Activated B cell treated with CpG ODN at 0.5 μM for 24 hours (primary cell): ENCODE measurements around the gene OLFM4. TPM values are rescaled to one million over a fixed set of nuclear protein-coding genes. Genes with fewer than 3 reads are reported as not detected.

Source experiments
- ATAC-seq: fragments of 200-7000 bp; cut with Tn5 transposase; one replicate; pipeline ENCODE4 v1.10.0; 2021; ENCODE audit warnings: low read depth, mild to moderate bottlenecking, moderate library complexity
- CTCF ChIA-PET: fragments of 350-600 bp; sonication (Branson Sonifier 250); formaldehyde crosslinking; loops from one replicate; lab custom pipeline; 2021; ENCODE audit warnings: antibody characterized with exemption; lab: Charles Lee
- POLR2A ChIA-PET: fragments of 350-600 bp; sonication (Branson Sonifier 250); formaldehyde crosslinking; loops from one replicate; lab custom pipeline; 2021; ENCODE audit warnings: antibody characterized with exemption; lab: Charles Lee
- DNase-seq: peaks from one replicate; pipeline ENCODE4 v3.0.0; 2022
- H3K27ac Mint-ChIP-seq: one replicate; pipeline ENCODE4 v1.8.0; 2020; ENCODE audit warnings: mixed read lengths
- H3K27me3 Mint-ChIP-seq: one replicate; pipeline ENCODE4 v1.8.0; 2021; ENCODE audit warnings: mixed read lengths
- H3K36me3 Mint-ChIP-seq: one replicate; pipeline ENCODE4 v1.8.0; 2021; ENCODE audit warnings: low read depth, mixed read lengths
- H3K4me1 Mint-ChIP-seq: one replicate; pipeline ENCODE4 v1.8.0; 2021; ENCODE audit warnings: mixed read lengths
- H3K4me3 Mint-ChIP-seq: one replicate; pipeline ENCODE4 v1.8.0; 2020; ENCODE audit warnings: mild to moderate bottlenecking, mixed read lengths
- H3K9me3 Mint-ChIP-seq: one replicate; pipeline ENCODE4 v1.8.0; 2020; ENCODE audit warnings: mixed read lengths
- intact Hi-C: fragments of 100-400 bp; cut with micrococcal nuclease; formaldehyde crosslinking; loops from one replicate; pipeline ENCODE4 v1.15.1; 2024
- total RNA-seq: library from RNA; stranded (reverse); gene quantifications from 2 replicates; pipeline ENCODE4 v1.2.3, GENCODE V29; 2022
- TF ChIP-seq, protein P1 (sequence below): fragments of 200-600 bp; IDR thresholded peaks from one replicate; pipeline ENCODE4 v1.8.0; 2022; ENCODE audit warnings: antibody characterized with exemption, mild to moderate bottlenecking

Gene OLFM4
- total RNA-seq, 1 donor from 2014 or later = not detected

DNA sequence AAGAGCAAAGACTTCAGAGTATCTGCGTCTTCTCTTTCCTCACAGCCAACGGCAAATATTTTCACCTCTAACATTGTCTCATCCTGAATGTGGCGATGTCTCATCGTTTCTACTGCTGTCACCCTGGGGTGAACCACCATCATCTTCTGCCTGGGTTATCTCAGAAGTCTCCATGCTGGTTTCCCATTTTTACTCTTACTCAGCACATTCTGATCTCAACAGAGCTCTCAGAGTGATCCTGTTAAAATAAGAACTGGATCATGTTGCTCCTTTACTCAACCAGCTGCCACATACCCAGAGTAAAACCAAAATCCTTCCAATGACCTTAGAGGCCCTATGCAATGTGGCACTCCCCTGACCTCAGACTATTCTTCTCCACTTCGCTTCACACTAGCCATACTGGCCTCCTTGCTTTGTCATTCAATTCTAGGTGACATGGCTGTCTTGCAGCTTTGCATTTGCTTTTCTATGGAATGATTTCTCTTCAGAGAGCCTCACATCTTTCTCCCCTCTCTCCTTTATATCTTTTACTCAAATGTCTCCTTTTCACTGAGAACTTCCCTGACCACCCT, 7.8 kb upstream of the OLFM4 start:
- H3K4me1 Mint-ChIP-seq = no peaks in the 10 kb centered on the region
- no peaks in the 10 kb centered on the region for H3K36me3 Mint-ChIP-seq
- ChIA-PET CTCF (no interaction called here), POLR2A (no interaction called here)
- no peak for ATAC-seq
- H3K4me3 Mint-ChIP-seq = no peak overlapping the region
- no peaks in the 10 kb centered on the region for H3K9me3 Mint-ChIP-seq
- H3K27ac Mint-ChIP-seq = no peak overlapping the region
- TF ChIP-seq, protein P1, sequence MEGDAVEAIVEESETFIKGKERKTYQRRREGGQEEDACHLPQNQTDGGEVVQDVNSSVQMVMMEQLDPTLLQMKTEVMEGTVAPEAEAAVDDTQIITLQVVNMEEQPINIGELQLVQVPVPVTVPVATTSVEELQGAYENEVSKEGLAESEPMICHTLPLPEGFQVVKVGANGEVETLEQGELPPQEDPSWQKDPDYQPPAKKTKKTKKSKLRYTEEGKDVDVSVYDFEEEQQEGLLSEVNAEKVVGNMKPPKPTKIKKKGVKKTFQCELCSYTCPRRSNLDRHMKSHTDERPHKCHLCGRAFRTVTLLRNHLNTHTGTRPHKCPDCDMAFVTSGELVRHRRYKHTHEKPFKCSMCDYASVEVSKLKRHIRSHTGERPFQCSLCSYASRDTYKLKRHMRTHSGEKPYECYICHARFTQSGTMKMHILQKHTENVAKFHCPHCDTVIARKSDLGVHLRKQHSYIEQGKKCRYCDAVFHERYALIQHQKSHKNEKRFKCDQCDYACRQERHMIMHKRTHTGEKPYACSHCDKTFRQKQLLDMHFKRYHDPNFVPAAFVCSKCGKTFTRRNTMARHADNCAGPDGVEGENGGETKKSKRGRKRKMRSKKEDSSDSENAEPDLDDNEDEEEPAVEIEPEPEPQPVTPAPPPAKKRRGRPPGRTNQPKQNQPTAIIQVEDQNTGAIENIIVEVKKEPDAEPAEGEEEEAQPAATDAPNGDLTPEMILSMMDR = no peak
- DNase-seq = no peak
- intact Hi-C loops = no loop called here
- peaks cover 3% of the 10 kb centered on the region for H3K27me3 Mint-ChIP-seq

DNA sequence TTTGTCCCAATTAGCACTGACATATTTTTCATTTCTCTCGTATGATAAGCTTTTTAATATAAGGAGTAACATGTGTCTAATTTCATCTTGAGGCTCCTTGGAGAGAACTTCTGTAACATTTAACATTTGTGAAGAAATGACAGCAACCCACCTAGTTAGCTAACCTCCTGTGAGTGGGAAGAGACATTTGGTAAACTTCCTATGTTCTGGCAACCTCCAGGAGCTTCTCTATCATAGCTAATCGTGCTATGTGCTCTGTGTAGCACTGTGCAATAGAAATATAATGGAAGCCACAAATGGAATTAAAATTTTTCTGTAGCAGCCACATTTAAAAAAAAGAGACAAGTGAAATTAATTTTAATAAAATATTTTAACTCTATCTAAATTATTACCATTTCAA, 5.4 kb upstream of the OLFM4 start:
- DNase-seq (no peak), ATAC-seq (no peak)
- H3K4me1 Mint-ChIP-seq = no peaks in the 10 kb centered on the region
- intact Hi-C loops = no loop called here
- no peak overlapping the region for H3K4me3 Mint-ChIP-seq
- POLR2A ChIA-PET = no interaction called here
- no peak overlapping the region for H3K27ac Mint-ChIP-seq
- TF ChIP-seq, protein P1 = no peak
- H3K36me3 Mint-ChIP-seq = no peaks in the 10 kb centered on the region
- H3K9me3 Mint-ChIP-seq = no peaks in the 10 kb centered on the region
- H3K27me3 Mint-ChIP-seq = peaks cover 3% of the 10 kb centered on the region
- CTCF ChIA-PET = no interaction called here

DNA sequence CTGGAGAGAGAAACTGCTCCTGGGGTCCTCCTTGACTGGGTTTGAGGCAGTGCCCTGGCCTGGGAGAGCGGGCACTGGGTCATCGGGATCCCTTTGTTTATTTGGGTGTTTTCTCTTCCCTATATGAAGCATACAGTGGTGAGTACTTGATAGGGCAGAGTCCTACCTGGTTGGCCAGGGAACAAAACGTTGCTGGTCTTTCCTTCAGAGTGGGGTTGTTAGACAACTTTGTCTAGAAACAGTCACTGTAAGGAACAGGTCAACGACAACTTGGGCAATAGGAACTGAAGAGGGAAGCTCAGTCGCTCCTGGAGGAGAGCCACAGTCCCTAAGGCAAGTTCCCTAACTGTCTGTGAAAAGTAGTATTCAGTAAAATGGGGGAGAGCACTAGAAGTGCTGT, 550 bp upstream of the OLFM4 start:
- Mint-ChIP-seq H3K36me3 (no peaks in the 10 kb centered on the region), H3K27me3 (no peaks in the 10 kb centered on the region), H3K9me3 (no peaks in the 10 kb centered on the region), H3K27ac (no peak overlapping the region), H3K4me3 (no peak overlapping the region), H3K4me1 (no peaks in the 10 kb centered on the region)
- CTCF ChIA-PET = no interaction called here
- DNase-seq = no peak
- no peak for ATAC-seq
- intact Hi-C loops = no loop called here
- POLR2A ChIA-PET = no interaction called here
- TF ChIP-seq, protein P1 = no peak

DNA sequence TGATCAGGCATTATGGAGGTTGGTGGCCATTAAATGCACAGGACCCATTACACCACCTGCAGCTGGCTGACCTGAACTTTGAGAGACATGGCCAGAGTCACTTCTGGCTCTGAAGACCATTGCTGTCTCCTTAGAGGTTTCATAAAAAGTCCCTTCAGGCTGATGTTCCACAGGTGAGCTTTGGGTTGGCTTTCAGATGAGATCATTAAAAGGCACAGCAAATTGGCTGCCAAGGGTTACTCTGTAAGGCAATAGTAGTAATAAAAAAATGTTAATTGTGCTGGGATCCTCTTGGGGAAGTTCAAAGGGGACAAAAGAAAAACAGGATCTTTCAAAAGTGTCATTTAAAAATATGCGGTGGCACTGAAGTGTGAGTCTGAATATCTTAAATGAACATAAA, 4.2 kb downstream of the OLFM4 start:
- no peaks in the 10 kb centered on the region for H3K27me3 Mint-ChIP-seq
- ATAC-seq (no peak), DNase-seq (no peak)
- POLR2A ChIA-PET = no interaction called here
- no peaks in the 10 kb centered on the region for H3K36me3 Mint-ChIP-seq
- no peaks in the 10 kb centered on the region for H3K4me1 Mint-ChIP-seq
- no peak overlapping the region for H3K27ac Mint-ChIP-seq
- H3K9me3 Mint-ChIP-seq = no peaks in the 10 kb centered on the region
- intact Hi-C loops = no loop called here
- H3K4me3 Mint-ChIP-seq = no peak overlapping the region
- CTCF ChIA-PET = no interaction called here
- TF ChIP-seq, protein P1 = no peak

DNA sequence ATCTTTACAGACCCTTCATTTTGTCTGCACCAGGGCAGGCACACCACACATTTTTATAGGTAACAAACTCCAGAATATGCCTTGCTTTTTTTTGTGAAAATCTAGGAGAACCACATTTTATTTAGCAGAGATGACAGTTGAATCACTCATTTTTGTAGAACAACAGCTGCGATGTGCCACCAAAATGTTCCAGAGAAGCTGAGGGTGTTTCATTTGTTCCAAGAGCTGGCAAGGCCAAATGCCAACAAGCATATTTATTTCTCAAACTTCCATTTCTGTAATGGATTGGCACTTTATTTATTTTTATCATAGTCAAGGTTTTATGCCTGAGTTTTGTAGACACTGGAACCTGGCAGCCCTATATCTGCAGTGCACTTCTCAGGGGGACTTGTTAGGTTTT, 10.4 kb downstream of the OLFM4 start:
- no peaks in the 10 kb centered on the region for H3K36me3 Mint-ChIP-seq
- ChIA-PET CTCF (no interaction called here), POLR2A (no interaction called here)
- no peaks in the 10 kb centered on the region for H3K4me1 Mint-ChIP-seq
- no peak overlapping the region for H3K4me3 Mint-ChIP-seq
- no peak for DNase-seq
- intact Hi-C loops = no loop called here
- TF ChIP-seq, protein P1 = no peak
- no peak for ATAC-seq
- no peaks in the 10 kb centered on the region for H3K9me3 Mint-ChIP-seq
- no peaks in the 10 kb centered on the region for H3K27me3 Mint-ChIP-seq
- H3K27ac Mint-ChIP-seq = no peak overlapping the region
